Psoas muscle (tissue), 8 donors: ENCODE measurements around the gene CCR5. TPM values are rescaled to one million over a fixed set of nuclear protein-coding genes. Genes with fewer than 3 reads are reported as not detected.

Experiments
- ATAC-seq, 4 donors: fragments of 200-7000 bp; cut with Tn5 transposase; one replicate each; pipeline ENCODE4 v1.9.1; 2020; ENCODE audit warnings: moderate library complexity in 3 of 4, mild to moderate bottlenecking in 2 of 4
- DNase-seq, 2 donors: peaks; one replicate each; pipeline ENCODE4 v3.0.0-alpha.2; 2020
- H3K27ac ChIP-seq: fragments of 200-600 bp; one replicate; pipeline ENCODE4 v1.8.0; 2022
- H3K27me3 ChIP-seq, 3 donors: fragments of 200-600 bp in 1 of 3; one replicate each; pipeline versions ENCODE4 v1.6.1 to v1.8.0; 2013 to 2022; ENCODE audit warnings: low read length in 2 of 3, mild to moderate bottlenecking in 2 of 3, moderate library complexity in 1 of 3; ENCODE audit not compliant: insufficient read depth in 3 of 3
- H3K36me3 ChIP-seq, 2 donors: fragments of 200-600 bp in 1 of 2; one replicate each; pipeline versions ENCODE4 v1.6.1 to v1.8.0; 2013 to 2022; ENCODE audit warnings: low read depth in 1 of 2, mild to moderate bottlenecking in 1 of 2, moderate library complexity in 1 of 2; ENCODE audit not compliant: insufficient read depth in 1 of 2
- H3K4me1 ChIP-seq: fragments of 200-600 bp; one replicate; pipeline ENCODE4 v1.8.0; 2022
- H3K4me3 ChIP-seq: fragments of 200-600 bp; one replicate; pipeline ENCODE4 v1.8.0; 2022; ENCODE audit warnings: mild to moderate bottlenecking
- H3K9me3 ChIP-seq: fragments of 200-600 bp; one replicate; pipeline ENCODE4 v1.8.0; 2022
- CTCF ChIP-seq: fragments of 200-600 bp; IDR thresholded peaks from one replicate; pipeline ENCODE4 v1.8.0; 2022; ENCODE audit warnings: antibody characterized with exemption
- WGBS, 3 donors: extraction: QIAGEN DNeasy Blood & Tissue Kit; methylation state at CpG; one replicate each; pipeline versions ENCODE4 v1.1.6 to v1.1.7; 2013; 5-methylcytosine and 5-hydroxymethylcytosine counted together
- intact Hi-C, 2 donors: fragments of 100-400 bp; cut with DNase I; formaldehyde crosslinking; loops; one replicate each; pipeline versions ENCODE4 v1.11.0 to v1.14.2; 2022
- polyA plus RNA-seq, 3 donors: library from polyadenylated mRNA; stranded (reverse); fragments of 200-250 nt; gene quantifications; one replicate each; pipeline ENCODE4 v1.2.3, GENCODE V29; 2013
- total RNA-seq, 4 donors: library from RNA; stranded (reverse); fragmentation: NEBNext Ultra II Directional in 2 of 4; extraction: Animal tissue kit (Norgen Biotek cat#: 25700) in 2 of 4; gene quantifications; one replicate each; pipeline versions ENCODE4 v1.2.1 to v1.2.4, GENCODE V29; 2021 to 2023
- donor health status: healthy with polysubstance abuse.
- donor health status: DM: no; HTN: no; CAD: no; lungs with moderate emphysema.
- donor health status: Bipolar disorder and iron deficiency.
- donor health status: healthy.
- donor health status: DM: yes; HTN: yes; CAD: no.
- donor health status: DM: no; HTN: no; CAD: no.
- donor health status: DM: no; HTN: no; CAD: no.
- donor health status: DM: yes; HTN: yes; CAD: no.

The CCR5 gene
- total and polyA plus RNA-seq, 7 donors: 0.08 to 1.1 (median 0.21) TPM

GRCh38 chr3:46353090-46353489 lies 17.7 kb upstream of the CCR5 start:
- no peak for ATAC-seq
- Histone ChIP-seq H3K27me3 (peaks cover 0 to 1% (median 0%) of the 10 kb centered on the region in 3 donors), H3K27ac (no peak overlapping the region), H3K36me3 (no peaks in the 10 kb centered on the region), H3K9me3 (no peaks in the 10 kb centered on the region), H3K4me1 (no peaks in the 10 kb centered on the region), H3K4me3 (no peak overlapping the region)
- intact Hi-C loops: no loop called here
- WGBS, 3 donors: 78 to 87% (median 83%) methylated on average over 4 of the region's 4 CpGs
- no peak for TF ChIP-seq CTCF
- no peak for DNase-seq

GRCh38 chr3:46353647-46354410 lies 16.9 kb upstream of the CCR5 start, which contains the start of gene CCR2:
CCR2 (plus strand) TSS chr3:46354111; CDS start chr3:46357528, 3,417 bp downstream.
- DNase-seq (no peak), ATAC-seq (no peak)
- 76 to 79% (median 77%) methylated on average over 7 of the region's 7 CpGs for WGBS, 3 donors
- Histone ChIP-seq H3K36me3 (no peaks in the 10 kb centered on the region), H3K4me1 (no peaks in the 10 kb centered on the region), H3K27ac (no peak within 1 kb of the TSS), H3K9me3 (no peaks in the 10 kb centered on the region), H3K27me3 (peaks cover 0 to 1% (median 0%) of the 10 kb centered on the region in 3 donors), H3K4me3 (no peak within 1 kb of the TSS)
- intact Hi-C loops: no loop called here
- TF ChIP-seq CTCF: no peak

GRCh38 chr3:46354478-46354877 lies 16.3 kb upstream of the CCR5 start:
- Histone ChIP-seq H3K4me1 (peaks cover 3% of the 10 kb centered on the region), H3K9me3 (no peaks in the 10 kb centered on the region), H3K4me3 (no peak overlapping the region), H3K27me3 (peaks cover 0 to 1% (median 0%) of the 10 kb centered on the region in 3 donors), H3K36me3 (no peaks in the 10 kb centered on the region), H3K27ac (no peak overlapping the region)
- intact Hi-C loops: no loop called here
- no peak for TF ChIP-seq CTCF
- DNase-seq (no peak), ATAC-seq (no peak)
- 46 to 60% (median 50%) methylated on average over 1 of the region's 1 CpG for WGBS, 3 donors

DNA sequence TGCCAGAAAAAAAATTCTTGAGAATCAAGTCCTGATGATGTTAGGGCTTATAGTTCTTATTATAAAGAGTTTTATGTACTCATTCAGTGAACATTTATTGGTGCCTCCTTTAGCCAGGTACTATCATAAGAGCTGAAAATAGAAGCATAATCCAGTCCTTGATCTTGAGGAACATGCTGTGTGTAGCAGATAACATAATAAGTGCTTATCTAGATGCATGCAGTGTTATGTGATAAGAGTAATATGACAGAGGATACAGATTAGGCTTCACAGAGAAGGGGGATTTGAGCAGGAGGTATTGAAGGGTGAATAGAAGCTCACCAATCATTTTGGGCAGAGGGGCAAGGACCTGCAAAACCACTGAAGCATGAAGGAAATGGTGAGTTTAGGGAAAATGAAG lies 15.8 kb upstream of the CCR5 start:
- DNase-seq: no peak
- peaks cover 7% of the 10 kb centered on the region for H3K4me1 ChIP-seq
- TF ChIP-seq CTCF: no peak
- no peak for ATAC-seq
- H3K27ac ChIP-seq: no peak overlapping the region
- no peaks in the 10 kb centered on the region for H3K9me3 ChIP-seq
- no peak overlapping the region for H3K4me3 ChIP-seq
- peaks cover 0 to 1% (median 0%) of the 10 kb centered on the region in 3 donors for H3K27me3 ChIP-seq
- intact Hi-C loops: no loop called here
- no peaks in the 10 kb centered on the region for H3K36me3 ChIP-seq

GRCh38 chr3:46356276-46356675 lies 14.5 kb upstream of the CCR5 start:
- TF ChIP-seq CTCF: no peak
- Histone ChIP-seq H3K4me3 (no peak overlapping the region), H3K36me3 (no peaks in the 10 kb centered on the region), H3K27ac (no peak overlapping the region), H3K4me1 (peaks cover 10% of the 10 kb centered on the region), H3K27me3 (peaks cover 0 to 1% (median 0%) of the 10 kb centered on the region in 3 donors), H3K9me3 (no peaks in the 10 kb centered on the region)
- no peak for DNase-seq
- 63 to 65% (median 64%) methylated on average over 3 of the region's 3 CpGs for WGBS, 3 donors
- intact Hi-C loops: no loop called here
- no peak for ATAC-seq
